Ishikawa (cell line): ENCODE data around the gene GRID1.

Experiments used
- EP300 ChIP-seq: IDR thresholded peaks from 2 replicates; pipeline ENCODE4 v1.6.1; 2012; ENCODE audit warnings: borderline replicate concordance
- FOXM1 ChIP-seq: IDR thresholded peaks from 2 replicates; pipeline ENCODE4 v1.6.1; 2012; ENCODE audit warnings: low read depth, borderline replicate concordance
- MAX ChIP-seq: IDR thresholded peaks from 2 replicates; pipeline ENCODE4 v1.6.1; 2012
- RAD21 ChIP-seq: IDR thresholded peaks from 2 replicates; pipeline ENCODE4 v1.6.1; 2012; ENCODE audit warnings: low read depth
- ZBTB7A ChIP-seq: IDR thresholded peaks from 2 replicates; pipeline ENCODE4 v1.6.1; 2012; ENCODE audit warnings: low read depth
- TF ChIP-seq, protein P1 (sequence below): IDR thresholded peaks from 2 replicates; pipeline ENCODE4 v1.6.1; 2012; ENCODE audit warnings: low read depth, mild to moderate bottlenecking

DNA sequence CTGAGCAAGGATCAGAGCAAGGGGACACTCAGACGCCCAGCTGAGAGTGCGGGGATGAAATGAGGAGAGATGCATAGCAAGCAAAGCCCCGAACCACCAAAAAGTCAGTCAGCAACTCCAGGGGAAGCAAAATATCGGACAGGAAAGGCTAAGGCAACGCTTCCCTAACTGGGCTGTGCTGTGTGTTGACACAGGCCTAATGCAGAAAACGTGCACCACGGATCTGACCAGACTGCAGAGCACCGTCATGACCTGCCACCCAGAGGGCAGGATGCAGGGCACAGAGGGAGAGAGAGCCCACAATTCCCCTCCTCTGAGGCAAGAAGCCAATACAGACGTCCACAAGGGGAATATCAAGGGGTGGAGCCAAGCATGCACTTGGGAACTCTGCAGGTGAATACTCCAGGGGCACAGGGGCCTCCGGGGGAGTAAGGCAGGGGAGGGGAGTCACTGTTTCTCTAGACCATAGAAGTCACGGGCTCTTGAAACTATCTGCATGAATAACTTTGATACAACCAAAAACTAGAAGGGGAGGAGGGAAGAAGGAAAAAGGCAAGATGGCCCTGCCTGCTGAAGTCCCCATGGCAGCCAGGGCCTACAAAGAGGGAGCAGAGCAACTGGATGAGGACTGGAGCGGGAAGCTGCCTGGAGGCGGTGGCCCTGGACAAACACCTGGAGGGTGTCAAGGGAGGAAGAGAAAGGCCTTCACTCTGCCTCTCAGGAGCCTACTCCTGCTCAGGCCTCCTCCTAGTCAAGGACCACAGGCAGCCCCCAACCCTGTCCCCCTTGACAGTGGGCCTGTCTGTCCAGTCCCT, 26.2 kb downstream of the GRID1 start:
- TF ChIP-seq, protein P1, sequence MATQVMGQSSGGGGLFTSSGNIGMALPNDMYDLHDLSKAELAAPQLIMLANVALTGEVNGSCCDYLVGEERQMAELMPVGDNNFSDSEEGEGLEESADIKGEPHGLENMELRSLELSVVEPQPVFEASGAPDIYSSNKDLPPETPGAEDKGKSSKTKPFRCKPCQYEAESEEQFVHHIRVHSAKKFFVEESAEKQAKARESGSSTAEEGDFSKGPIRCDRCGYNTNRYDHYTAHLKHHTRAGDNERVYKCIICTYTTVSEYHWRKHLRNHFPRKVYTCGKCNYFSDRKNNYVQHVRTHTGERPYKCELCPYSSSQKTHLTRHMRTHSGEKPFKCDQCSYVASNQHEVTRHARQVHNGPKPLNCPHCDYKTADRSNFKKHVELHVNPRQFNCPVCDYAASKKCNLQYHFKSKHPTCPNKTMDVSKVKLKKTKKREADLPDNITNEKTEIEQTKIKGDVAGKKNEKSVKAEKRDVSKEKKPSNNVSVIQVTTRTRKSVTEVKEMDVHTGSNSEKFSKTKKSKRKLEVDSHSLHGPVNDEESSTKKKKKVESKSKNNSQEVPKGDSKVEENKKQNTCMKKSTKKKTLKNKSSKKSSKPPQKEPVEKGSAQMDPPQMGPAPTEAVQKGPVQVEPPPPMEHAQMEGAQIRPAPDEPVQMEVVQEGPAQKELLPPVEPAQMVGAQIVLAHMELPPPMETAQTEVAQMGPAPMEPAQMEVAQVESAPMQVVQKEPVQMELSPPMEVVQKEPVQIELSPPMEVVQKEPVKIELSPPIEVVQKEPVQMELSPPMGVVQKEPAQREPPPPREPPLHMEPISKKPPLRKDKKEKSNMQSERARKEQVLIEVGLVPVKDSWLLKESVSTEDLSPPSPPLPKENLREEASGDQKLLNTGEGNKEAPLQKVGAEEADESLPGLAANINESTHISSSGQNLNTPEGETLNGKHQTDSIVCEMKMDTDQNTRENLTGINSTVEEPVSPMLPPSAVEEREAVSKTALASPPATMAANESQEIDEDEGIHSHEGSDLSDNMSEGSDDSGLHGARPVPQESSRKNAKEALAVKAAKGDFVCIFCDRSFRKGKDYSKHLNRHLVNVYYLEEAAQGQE = no peak
- TF ChIP-seq MAX (no peak), EP300 (no peak), FOXM1 (no peak), RAD21 (no peak), ZBTB7A (no peak)
